PC-3 (cell line): ENCODE results near the gene PLXNA4.

Experiments used
- CTCF ChIP-seq: fragments of 300-600 bp; sonication (generic); conservative IDR thresholded peaks from 2 replicates; pipeline ENCODE4 v1.5.1; 2017; ENCODE audit warnings: antibody characterized with exemption, low read depth, mild to moderate bottlenecking, low read length
- EZH2 ChIP-seq: fragments of 300-600 bp; sonication (generic); IDR thresholded peaks from one replicate; pipeline ENCODE4 v1.6.1; 2017; ENCODE audit warnings: antibody characterized with exemption, mild to moderate bottlenecking, low read length; ENCODE audit not compliant: unreplicated experiment

- no peak for TF ChIP-seq CTCF
- TF ChIP-seq EZH2 = no peak
Observed at GRCh38 chr7:132564090-132564489, 12.2 kb downstream of the PLXNA4 start.
